Activated CD8-positive, alpha-beta memory T cell treated with anti-CD3 and anti-CD28 coated beads, Interleukin-2, amount 50 U/mL, for 24 hours (primary cell): Measurements from ENCODE around the gene CTSW.

ENCODE experiments used
- DNase-seq: peaks from one replicate; pipeline ENCODE4 v3.0.0-alpha.2; 2020; ENCODE audit errors: extremely low read depth

CTSW gene

GRCh38 chr11:65927904-65928397 is 48.3 kb downstream of the CTSW start:
- peak; percentile 47 for DNase-seq

DNA sequence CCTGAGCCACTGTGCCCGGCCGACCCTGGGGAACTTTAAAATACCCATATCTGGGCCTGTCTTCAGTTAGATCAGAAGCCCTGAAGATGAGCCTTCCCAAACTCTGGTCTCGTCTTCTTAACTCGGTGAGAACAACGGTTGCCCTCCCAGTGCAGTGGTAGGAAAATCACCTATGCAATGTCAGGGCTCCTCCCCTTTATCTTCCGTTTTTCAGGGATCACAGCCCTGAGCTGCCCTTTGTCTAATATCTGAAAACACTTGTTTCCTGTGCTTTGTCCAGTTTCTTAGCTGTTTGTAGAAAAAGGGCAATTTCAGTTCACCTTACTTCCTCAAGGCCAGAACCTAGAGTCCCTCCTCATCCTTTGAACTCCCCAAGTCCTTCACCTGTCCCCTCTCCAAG is 49.0 kb downstream of the CTSW start:
- no peak for DNase-seq

- no peak for DNase-seq
Observed at GRCh38 chr11:65931773-65932557, 52.3 kb downstream of the CTSW start.

DNA sequence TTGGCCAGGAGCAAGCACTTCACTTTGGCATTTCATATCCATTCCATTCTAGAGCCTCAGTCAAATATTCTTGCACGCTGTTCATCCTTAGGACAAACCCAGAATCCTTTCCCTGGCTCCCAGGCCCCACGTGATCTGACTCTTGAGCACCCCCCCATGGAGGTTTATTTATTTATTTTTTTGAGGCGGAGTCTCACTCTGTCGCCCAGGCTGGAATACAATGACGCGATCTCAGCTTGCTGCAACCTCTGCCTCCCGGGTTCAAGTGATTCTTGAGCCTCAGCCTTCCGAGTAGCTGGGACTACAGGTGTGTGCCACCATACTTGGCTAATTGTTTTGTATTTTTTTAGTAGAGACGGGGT is 52.9 kb downstream of the CTSW start:
- DNase-seq: no peak
